ENCODE measurements around the gene ZNF155.
A peak's percentile ranks its signal among the peaks of the same experiment; 100 is the strongest.
"Not testable (repeated sequence)": the region's sequence is repeated elsewhere in the genome, so short reads cannot be mapped to it uniquely, and the experiment has no call there.

The ZNF155 gene

GRCh38 chr19:43983912-43984686, at the start of gene ZNF155:
Gene ZNF155 (plus strand): TSS chr19:43984188. CDS start chr19:43988544, 4,356 bp downstream.
- DNase-seq: peak; percentile 91

- peak; percentile 33 for DNase-seq
These were observed 48.8 kb upstream of the ZNF155 start, which contains the start of gene ZNF45 for GRCh38 chr19:43934985-43935708. Gene ZNF45 (minus strand): TSS chr19:43935282. CDS start chr19:43922185, 13,097 bp downstream.

- no peak for DNase-seq
These were observed 47.8 kb upstream of the ZNF155 start for GRCh38 chr19:43936188-43936587.

DNA sequence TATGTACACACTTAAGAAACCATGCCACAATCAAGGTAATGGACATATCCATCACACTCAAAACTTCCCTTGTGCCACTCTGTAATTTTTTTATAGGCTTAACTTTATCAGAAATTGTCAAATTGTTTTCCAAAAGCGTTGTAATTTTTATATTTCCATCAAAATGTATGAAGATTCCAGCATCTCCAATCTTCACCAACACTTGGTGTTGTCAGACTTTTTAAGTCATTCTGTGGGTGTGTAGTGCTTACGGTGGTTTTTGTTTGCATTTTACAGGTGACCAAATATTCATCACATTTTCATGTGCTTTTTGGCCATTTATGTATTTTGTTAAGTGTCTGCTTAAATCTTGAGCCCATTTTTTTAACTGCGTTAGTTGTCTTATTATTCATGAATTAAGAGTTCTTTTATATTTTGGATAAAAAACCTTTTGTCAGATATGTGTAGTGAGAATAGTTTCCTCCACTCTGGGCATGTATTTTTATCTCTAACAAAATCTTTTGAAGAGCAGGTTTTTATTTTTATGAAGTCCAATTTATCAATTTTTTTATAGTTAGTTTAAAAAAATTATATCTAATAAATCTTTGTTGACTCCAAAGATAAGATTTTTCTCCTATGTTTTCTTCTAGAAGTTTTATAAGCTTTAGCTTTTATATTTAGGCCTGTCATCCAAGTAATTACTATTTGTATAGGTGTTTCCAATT, 44.3 kb upstream of the ZNF155 start:
- DNase-seq: no peak

DNA sequence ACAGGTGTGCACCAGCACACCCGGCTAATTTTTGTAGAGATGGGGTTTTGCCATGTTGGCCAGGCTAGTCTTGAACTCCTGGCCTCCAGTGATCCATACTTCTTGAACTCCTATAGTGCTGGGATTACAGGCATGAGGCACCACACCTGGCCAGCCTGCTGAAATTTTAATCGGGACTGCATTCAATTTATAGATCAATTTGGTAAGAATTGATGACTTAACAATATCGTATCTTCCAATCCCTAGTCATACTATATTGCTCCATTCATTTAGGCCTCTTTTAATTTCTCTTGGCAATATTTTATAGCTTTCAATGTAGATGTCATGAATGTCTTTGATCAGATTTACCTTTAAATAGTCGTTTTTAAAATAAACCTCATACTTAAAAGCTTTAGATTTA, 43.3 kb upstream of the ZNF155 start:
- DNase-seq: no peak

- no peak for DNase-seq
These were observed 42.8 kb upstream of the ZNF155 start for GRCh38 chr19:43941209-43941608.

DNA sequence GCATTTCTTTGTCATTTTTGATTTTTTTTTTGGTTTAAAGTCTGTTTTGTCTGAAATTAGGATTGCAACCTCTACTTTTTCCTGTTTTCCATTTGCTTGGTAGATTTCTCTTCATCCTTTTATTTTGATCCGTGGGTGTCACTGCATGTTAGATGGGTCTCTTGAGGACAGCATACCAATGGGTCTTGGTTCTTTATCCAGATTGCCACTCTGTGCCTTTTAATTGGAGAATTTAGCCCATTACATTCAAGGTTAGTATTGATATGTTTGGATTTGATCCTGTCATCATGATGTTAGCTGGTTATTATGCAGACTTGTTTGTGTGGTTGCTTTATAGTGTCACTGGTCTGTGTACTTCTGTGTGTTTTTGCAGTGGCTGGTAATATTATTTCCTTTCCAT, 36.6 kb upstream of the ZNF155 start:
- DNase-seq: not testable (repeated sequence)

DNA sequence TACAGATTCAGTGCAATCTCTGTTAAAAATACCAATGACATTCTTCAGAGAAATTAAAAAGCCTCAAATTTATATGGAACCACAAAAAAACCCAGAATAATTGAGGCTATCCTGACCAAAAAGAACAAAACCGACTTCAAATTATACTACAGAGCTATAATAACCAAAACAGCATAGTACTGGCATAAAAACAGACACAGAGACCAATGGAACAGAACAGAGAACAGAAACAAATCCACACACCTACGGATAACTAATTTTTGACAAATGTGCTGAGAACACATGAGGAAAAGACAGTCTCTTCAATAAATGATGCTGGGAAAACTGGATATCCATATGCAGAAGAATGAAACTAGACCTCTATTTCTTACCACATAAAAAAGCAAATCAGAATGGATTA, 34.2 kb upstream of the ZNF155 start:
- DNase-seq: not testable (repeated sequence)

- DNase-seq: peak; percentile 65
These were observed 32.9 kb upstream of the ZNF155 start, which contains the start of gene ZNF221 for GRCh38 chr19:43950834-43951645. Gene ZNF221 (plus strand): TSS chr19:43951228. CDS start chr19:43962727, 11,499 bp downstream.

DNA sequence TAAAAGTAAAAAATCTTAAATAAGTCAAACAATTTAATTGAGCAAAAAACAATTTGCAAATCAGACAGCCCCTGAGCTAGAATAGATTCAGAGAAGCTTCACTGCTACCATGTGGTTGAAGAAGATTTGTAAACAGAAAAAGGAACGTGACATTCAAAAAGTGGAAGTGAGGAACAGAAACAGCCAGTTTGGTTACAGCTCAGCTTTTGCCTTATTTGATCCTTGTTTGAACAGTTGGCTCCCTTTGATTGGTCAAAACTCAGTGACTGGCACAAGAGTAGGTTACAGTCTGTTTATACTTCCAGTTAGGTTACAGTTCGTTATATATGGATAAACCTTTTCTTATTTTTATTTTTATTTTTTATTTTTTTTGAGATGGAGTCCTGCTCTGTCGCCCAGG, 27.2 kb upstream of the ZNF155 start:
- DNase-seq: no peak

- DNase-seq: no peak
These were observed 26.1 kb upstream of the ZNF155 start for GRCh38 chr19:43957891-43958290.

DNA sequence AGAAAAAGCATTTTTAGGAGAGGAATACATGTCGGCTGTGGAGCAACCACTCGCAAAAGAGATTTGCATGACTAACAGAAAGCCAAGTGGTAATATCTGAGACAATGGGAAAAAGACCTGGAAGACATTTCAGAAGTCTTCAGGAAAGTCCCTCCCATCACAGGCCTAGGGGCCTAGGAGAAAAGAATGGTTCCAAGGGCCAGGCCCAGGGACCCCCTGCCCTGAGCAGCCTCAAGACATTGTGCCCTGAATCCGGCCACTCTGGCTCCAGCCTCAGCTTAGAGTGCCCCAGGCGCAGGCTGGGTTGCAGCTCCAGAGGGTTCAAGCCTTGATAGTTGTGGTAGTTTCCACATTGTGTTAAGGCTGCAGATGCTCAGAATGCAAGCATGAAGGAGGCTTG, 23.6 kb upstream of the ZNF155 start:
- no peak for DNase-seq

- no peak for DNase-seq
These were observed 17.8 kb upstream of the ZNF155 start for GRCh38 chr19:43966079-43966694.

DNA sequence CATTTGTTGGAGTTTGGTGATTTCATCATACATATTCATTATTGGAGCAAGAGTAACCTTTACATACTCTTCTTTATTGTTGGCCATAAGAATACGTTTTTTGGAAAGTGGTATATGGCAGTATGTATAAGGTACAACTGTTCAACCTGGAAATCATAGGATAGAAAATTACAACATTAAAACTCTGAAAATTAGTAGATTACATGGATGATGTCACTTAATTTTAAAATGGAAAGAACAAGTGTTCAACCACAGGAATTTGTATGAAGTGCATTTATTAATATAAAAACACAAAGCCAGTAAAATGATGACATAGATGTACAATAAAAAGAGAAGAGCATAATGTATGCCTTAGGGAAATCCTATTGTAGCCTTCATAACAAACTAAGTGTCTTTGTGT, 7.3 kb upstream of the ZNF155 start:
- DNase-seq: no peak

DNA sequence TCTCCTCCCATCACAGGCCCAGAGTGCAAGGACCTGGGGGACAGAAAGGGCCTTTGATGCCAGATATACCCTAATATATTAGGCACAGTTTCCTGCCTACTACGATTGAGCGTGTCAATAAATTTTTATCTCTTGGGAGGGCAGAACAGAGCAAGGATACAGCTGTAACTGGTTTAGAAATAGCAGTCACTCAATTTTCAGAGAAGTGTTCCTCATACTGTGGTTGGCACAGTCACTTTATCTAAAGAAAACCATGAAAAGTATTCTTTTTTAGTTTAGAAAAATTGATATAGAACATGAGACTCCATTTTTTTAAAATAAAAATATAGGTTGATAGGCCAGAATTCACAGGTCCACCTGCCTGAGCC, 460 bp upstream of the ZNF155 start:
- DNase-seq: no peak

DNA sequence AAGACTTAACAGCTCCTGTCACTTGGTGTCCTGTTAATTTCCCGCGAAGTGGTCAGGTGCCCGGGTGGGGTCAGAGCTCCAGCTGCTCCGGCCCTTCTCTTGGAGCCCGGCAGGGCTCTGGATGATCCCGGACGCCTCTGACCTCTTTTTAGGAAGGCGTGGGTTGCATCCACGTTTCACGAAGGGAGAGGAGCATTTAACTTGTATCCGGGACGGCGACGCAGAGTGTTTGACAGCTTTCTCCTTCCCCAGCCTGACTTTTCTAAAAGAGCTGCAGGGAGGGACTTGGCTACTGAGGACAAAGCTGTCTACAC, 656 bp downstream of the ZNF155 start:
- no peak for DNase-seq

GRCh38 chr19:43997631-43998290, 13.8 kb downstream of the ZNF155 start:
- DNase-seq: no peak

- DNase-seq: no peak
These were observed 18.2 kb downstream of the ZNF155 start for GRCh38 chr19:44002212-44002565.

DNA sequence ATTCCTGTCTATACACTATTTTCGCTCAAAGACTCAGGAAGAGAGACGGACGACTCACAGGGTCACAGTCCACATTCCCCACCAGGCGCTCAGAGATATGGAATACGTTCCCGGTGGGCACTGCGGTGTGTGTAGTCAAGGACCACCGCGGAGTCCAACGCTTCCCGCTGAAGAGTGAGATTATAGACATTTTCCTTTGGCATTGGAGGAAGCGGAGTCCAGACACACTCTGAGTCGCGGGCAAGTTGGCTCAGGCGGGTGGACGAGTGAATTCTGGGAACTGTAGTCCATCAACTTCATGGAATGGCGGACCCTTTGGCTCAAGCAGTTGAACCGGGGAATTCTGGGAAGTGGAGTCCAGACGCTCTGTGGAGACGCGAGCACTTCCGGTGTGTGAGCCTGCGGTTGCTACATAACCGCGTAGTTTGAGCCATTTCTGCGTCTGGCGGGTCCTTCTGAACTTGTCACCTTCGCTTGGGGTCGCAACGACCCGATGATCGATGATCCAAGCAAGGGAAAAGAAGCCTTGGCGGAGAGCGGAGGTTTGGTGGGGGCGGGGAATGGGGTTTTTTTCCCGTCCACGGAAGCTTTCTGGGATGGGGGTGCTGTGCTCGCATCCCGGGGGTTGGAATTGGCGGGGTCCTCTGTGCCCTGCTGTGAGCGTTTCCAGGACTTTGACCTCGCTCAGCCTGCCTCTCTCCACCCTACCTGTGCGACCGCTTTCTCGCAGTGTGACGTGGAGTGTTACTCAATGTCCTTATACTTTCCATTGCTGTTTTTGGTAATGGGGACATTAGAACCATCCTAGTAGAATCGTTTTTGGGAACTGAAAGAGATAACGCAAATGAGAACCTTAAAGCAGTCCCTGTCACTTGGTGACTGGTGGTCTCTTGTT, 18.8 kb downstream of the ZNF155 start, which contains the start of gene ZNF230:
TSS of gene ZNF230 (plus strand) at position 392 of the 895 bp plus-strand sequence. CDS start 4,122 bp downstream, outside the sequence.
- peak; percentile 68 for DNase-seq

DNA sequence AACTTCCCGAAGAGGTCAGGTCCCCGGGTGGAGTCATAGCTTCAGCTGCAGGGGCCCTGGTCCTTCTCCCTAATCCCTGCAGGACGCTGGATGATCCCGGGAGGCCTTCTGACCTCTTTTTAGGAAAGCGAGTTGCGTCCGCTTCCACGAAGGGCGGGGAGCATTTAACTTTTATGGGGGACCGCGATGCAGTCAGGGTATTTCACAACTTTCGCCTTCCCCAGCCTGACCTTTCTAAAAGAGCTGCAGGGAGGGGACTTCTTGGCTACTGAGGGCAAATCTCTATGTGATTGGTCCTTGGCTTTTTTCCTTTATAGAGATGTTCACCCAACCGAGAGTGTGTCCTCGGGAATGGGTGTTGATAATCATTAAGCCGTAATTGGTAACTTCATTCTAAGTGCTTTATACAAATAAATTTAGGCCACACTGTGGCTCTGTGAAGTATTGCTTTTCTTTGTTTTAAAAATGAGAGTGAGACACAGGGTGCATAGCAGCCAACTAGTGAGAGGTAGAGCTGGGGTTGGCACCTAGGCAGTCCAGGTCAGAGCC, 19.5 kb downstream of the ZNF155 start:
- DNase-seq: no peak

Data from NCI-H524 treated with DMSO at 0.1 percent for 48 hours (cell line).